Stimulated activated CD8-positive, alpha-beta memory T cell treated with anti-CD3 and anti-CD28 coated beads, Interleukin-2, amount 100 ng/mL, for 1 hour (primary cell): ENCODE data around the gene SWSAP1.
A peak's percentile ranks its signal among the peaks of the same experiment; 100 is the strongest.
"Not testable (repeated sequence)": the region's sequence is repeated elsewhere in the genome, so short reads cannot be mapped to it uniquely, and the experiment has no call there.

Experiments
- DNase-seq, 2 donors: peaks; one replicate each; pipeline ENCODE4 v3.0.0-alpha.2; 2020; ENCODE audit warnings: low read depth in 2 of 2

Gene SWSAP1

DNA sequence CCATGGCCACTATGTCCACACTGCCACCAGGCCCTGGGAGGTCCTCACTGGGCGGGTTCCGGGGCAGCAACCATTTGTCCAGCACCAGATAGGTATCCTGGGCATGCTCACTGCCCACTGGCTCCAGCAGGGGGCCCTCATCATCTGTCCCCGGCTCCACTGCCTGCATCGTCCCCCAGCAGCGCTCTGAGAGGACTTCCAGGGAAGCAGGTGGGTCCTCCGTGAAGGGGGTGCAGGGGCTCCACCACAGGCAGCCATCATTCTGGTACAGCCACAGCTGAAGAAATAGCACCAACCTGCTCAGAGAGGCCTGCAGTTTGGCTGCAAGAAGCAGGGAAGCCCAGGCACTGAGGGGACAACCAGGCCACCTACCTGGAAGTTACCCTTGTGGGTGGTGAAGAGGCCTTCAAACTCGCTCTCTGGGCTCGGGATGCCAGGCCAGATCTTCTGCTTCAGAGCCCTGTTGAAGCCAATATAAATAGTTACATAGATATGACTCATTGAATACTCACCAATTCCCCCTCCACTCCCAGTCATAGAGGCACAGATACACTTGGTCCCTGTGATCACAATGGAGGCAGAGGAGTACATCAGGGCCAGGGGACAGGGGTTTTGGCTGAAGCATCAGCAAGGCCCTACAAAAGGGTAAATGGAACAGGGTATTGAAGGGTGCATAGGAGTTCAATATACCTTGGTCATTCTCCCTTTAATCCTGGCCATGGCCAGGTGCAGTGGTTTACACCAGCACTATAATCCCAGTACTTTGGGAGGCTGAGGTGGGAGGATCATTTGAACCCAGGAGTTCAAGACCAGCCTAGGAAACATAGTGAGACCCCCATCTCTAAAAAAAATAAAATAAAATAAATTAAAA is 4.1 kb downstream of the SWSAP1 start:
- DNase-seq = no peak

DNA sequence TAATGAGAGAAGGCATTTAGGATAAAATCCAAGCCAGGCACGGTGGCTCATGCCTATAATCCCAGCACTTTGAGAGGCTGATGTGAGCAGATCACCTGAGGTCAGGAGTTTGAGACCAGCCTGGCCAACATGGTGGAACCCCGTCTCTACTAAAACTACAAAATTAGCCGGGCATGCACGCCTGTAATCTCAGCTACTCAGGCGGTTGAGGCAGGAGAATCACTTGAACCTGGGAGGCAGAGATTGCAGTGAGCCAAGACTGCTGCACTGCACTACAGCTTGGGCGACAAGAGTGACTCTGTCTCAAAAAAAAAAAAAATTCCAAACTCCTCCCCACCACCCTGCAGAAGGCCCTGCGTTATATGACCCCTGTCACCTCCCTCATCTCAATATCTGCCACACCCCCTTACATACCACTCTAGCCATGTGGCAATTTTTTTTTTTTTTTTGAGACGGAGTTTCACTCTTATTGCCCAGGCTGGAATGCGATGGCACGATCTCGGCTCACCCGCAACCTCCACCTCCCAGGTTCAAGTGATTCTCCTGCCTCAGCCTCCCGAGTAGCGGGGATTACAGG is 4.9 kb downstream of the SWSAP1 start:
- DNase-seq = not testable (repeated sequence)

DNA sequence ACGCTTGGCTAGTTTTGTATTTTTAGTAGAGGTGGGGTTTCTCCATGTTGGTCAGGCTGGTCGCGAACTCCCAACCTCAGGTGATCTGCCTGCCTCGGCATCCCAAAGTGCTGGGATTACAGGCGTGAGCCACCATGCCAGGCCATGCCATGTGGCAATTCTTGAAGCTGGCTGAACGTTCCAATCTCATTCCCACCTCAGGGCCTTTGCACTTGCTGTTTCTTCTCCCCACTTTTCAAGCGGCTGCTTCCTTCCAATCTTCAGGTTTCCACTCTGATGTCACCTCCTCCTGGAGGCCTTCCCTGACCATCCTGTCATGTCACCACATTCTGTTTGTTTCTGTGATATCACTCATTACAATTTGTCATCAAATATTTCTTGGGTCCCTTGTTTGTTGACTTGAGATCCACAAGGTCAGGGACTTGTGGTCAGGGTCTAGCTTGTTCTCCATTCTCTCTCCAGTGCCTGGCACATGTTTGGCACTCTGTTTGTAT is 5.4 kb downstream of the SWSAP1 start:
- no peak for DNase-seq

DNA sequence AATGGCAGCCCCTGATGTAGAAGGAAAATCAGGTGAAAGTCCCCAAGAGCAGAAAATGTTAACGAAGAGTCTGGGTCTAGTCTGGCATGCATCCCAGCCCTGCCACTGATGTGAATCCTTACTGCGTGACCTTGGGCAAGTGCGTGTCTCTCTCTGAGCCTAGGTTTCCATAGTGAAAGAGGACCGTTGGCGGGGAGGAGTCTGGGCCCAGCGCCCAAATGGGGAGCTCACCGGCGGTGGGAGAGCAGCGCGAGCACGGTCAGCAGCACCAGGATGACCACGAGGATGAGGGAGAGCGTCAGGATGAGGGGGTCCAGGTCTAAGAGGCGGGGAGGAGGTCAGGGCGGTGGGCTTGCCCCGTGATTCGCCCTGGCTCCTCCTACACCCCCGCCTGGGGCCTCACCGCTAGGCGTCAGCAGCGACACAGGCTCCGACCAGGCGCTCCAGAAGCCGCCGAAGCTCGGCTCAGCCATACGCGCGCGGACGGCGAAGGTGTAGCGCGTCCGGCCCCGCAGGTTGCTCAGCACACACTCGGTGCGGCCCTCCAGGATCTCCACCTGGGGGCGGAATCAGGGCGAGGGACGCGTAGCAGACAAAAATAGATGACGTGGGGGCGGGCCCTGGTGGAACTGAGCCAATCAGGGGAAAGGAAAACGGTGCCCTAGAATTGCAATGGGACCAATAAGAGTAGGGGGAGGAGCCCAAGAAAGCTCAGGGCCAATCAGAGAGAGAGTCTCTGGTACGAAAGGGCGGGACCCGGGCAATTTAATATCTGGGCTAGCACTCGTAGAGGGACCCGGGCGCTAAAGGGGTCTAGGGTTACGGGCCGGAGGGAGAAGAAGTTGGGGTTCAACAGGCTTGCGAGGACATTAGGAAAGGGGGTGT is 6.4 kb downstream of the SWSAP1 start:
- DNase-seq = peak; percentile 88 to 92

DNA sequence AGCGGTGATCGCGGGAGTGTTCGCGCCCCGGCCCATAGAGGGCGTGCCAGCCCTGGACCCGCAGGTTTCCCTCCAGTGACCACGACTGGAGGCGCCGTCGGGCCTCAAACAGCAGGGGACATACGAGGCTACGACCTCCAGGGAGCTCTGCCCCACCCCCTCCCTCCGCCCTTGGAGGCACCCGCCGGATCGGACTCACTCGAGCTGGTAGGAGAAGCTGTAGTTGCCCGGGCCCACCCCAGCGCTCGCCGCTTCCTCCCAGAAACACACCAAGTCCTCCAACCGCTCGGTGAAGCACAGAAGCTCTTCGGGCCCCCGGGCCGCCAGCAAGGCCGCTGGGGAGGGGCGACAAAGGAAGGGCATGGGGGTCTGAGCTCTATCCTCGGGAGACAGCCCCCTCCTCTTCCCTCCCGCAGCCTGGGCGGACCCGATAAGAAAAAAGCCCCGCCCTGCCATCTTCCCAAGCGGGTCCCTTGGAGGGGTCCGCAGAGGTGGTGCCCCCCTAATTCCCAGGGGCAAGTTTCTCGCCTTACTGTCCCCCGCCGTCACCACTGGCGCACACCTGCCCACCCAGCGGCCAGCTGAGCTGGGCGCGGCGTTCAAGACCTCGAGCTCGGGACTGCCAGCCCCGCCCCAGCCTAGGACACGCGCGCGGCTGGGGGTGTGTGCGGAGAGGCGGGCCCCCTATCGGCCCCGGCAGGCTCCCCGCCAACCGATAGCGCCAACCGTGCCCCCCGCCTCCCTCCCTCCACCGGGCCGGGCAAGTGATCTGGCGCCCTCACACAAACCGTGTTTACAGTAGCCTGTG is 8.6 kb downstream of the SWSAP1 start:
- no peak for DNase-seq

DNA sequence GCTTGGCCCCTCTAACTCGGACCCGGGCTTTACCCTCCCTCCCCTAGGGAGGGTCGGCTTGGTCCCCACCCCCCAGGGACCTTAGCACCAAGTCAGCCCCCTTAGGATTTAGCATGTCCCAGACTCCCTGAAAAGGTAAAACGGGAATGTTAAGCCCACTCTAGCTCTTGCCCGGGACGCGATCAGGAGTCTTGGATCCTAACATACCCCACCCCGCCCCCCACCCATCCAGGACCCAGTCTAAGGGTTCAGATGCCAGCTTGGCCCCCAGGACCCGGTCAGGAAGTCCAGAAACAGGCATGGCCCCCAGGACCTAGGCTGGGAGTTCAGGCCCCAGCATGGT is 9.2 kb downstream of the SWSAP1 start:
- DNase-seq = no peak

DNA sequence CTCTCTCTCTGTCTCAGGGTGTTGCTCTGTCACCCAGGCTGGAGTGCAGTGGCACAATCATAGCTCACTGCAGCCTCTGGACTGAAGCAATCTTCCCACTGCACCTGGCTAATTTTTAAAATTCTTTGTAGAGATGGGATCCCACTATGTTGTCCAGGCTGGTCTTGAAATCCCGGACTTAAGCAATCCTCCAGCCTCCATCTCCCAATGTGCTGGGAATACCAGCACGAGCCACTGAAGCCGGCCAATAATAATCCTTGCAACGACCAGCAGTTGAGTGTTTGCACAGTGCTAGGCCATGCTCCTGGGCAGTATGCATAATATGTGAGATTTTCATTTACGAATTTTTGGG is 10.3 kb downstream of the SWSAP1 start:
- DNase-seq = no peak

DNA sequence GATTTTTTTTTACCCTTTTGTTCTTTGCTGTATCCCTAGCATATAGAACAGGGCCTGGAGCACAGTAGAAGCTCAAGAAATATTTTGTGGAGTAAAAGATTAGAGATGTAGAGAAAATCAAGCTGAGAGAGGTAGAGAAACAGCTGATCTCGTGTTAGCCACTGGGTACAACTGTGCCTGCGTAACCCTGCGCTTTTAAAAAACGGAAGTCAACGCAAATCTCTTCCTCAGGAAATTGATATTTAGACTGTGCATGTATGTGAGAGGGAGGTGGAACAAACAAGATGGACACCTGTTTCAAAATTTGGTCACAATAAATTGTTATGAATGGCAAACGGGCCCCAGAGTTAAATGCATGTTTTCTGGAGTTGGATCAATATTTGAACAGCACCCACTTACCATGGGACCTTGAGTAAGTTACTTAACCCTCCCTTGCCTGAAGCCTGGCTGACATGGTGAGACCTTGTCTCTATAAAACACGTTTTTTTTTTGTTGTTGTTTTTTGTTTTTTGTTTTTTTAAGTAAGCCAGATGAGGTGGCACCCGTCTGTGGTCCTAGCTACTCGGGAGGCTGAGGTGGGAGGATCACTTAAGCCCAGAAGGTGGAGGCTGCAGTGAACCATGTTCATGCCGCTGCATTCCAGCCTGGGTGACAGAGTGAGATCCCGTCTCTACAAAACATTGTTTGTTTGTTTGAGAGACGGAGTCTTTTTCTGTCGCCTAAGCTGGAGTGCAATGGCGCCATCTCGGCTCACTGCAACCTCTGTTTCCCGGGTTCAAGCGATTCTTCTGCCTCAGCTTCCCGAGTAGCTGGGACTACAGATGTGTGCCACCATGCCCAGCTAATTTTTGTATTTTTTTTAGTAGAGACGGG is 12.9 kb downstream of the SWSAP1 start:
- DNase-seq = no peak

DNA sequence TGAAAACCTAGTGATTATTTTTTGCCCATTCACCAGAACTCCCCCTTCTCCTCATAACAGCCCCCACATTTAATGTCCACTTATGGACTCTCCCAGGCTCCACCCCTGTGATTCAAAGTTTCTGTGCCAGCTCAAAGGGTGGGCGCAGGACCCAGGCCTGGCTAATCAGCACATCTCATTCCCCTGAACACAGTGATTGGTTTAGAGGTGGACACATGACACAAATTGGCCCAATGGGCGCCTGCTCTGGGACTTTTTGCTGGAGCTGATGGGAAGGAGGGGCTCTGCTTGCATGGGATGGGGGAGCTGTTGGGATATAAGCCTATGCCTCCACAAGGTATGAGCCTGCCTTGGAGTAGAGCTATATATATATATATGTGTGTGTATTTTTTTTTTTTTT is 15.9 kb downstream of the SWSAP1 start:
- DNase-seq = no peak

DNA sequence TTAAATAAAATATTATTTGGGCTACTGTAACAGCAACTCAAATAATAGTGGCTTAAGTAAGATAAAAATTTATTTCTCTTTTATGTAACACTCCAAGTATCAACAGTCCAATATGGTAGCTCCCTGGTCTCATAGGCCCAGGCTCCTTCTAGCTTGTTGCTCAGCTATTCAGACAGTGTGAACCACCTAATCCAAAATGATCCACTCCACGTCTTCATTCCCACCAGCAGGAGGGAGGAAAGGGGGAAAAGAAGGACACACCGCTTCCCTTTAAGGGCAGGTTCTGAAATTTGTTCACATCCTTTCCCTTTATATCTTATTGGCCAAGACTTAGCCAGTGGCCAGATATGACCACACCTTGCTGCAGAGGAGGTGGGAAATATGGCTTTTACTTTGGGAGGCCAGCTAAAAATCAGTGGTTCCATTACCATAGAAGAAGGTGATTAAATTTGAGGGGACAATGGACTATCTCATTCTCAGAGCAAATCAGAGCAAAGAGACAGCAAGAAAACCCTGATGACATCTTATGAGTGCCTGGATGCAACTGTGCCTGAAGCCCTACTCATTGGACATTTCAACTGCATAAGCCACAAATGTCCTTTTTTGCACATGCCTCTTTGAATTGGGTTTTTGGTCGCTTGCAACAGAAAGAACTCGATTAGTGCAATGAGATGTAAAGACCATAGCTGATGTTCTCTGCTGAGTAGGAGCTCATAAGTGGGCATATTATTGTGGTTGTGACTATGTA is 16.6 kb downstream of the SWSAP1 start:
- DNase-seq = no peak

DNA sequence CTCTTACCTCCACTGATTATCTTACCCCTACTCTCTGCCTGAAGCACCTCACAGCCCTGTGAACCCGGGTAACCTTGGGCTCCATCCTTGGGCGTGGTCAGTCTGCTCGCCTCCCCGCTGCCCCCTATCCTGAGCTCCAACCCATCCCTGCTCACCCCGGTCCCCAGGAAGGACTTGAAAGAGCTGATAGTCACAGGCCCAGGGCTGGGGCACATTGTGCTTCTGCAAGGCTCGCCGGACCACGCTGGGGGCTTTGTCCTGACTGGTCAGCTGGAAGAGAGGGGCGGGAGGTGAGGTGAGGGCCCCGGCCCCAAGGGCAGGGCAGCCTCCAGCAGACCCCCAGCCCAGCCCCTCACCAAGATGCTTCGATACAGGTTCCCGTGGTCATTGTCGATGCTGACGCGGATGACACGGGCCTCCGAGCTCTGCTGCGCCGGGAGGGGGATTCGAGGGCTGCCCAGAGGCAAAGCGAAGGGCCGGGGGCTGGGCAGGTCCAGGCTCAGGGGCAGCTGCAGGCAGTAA is 22.7 kb downstream of the SWSAP1 start:
- DNase-seq = no peak

DNA sequence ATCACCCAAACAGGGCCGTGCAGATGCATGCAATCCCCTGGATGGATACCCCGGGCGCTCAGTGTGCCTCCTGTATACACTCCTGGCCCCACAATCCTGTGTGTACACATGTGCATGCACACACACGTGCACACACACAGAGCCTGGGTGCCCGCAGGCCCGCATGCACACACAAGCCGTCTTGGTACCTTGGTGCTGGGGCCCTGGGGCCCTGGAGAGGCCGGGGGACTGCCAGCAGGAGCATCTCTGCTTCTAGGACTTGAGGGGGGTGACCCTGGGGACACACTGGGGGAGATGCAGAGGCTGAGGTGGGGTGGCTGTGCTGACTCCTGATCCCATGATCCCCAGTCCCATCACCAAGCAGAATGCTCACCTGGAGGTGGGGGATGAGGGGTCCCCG is 25.2 kb downstream of the SWSAP1 start:
- DNase-seq = no peak

DNA sequence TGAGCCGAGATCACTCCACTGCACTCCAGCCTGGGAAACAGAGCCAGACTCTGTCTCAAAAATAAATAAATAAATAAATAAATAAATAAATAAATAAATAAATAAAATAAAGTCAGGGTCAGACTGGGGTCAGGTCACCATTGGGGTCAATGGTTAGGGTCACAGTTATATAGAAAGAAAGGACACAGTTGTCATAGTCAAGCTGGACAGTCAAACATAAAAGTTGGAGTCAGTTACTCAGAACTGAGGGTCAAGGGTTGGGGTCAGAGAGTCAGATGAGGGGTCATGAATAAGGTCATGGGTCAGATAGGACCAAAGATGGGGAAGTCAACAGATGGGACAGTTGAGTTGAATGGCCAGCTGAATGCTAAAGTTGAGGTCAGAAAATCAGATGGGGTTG is 26.3 kb downstream of the SWSAP1 start:
- no peak for DNase-seq

DNA sequence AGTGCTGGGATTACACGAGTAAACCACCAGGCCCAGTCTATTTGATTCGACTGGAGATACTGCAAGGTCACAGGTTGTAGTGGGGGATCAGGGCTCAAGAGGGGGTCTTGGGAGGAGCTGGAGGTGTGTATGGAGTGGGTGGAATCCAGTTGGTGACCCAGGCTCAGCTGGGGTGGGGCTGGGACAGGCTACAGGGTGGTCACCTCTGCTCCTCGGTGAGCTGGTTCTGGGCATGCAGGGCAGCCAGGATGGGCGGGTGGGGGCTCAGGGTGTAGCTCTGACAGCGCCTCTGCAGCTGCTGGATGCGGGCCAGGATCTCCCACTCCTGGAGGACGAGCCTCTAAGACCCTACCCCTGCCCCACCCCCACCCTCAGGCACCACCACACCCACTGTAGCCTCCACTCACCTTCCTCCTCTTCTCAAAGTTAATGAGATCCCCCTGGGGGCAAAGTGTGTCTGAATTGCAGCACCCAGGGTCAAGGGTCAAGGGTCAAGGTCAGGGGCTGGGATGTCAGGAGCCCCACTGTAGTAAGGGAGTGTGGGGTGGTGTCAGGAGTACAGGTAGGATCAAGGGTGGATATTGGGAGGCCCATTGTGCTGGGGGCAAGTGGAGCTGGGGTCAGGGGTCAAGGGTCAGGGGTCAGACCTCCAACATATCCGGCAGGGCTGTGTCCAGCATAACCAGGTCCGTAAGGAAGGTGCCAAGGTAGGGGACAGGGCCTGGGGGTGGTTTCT is 27.5 kb downstream of the SWSAP1 start:
- no peak for DNase-seq

DNA sequence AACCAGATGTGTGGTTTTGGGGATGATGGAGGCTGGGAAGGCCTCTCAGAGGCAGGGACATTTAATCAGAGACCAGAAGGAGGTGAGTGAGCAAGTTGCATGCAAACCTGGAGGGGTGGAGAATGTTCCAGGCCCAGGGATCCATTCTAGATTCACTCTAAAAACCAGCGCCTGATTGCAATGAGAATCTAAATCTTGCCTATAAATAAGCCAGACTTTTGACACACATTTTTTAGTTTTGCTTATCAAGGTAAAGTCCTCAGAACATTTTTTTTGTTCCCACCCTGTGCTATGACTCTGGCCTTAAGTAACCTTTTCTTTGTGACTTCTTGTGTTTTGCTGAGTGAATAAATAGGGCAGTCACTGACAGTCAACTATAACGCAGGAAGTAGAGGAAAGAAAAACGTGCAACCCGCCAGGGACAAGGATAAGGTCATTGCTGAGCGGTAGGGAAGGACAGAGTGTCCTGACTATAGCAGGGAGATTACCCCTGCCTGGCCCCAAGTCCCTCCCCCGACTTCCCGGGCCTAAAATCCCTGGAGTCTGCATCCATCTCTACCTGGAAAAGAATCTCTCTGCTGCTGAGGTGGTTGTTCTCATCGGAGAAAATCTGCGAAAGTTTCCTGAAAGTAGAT is 30.2 kb downstream of the SWSAP1 start:
- no peak for DNase-seq

DNA sequence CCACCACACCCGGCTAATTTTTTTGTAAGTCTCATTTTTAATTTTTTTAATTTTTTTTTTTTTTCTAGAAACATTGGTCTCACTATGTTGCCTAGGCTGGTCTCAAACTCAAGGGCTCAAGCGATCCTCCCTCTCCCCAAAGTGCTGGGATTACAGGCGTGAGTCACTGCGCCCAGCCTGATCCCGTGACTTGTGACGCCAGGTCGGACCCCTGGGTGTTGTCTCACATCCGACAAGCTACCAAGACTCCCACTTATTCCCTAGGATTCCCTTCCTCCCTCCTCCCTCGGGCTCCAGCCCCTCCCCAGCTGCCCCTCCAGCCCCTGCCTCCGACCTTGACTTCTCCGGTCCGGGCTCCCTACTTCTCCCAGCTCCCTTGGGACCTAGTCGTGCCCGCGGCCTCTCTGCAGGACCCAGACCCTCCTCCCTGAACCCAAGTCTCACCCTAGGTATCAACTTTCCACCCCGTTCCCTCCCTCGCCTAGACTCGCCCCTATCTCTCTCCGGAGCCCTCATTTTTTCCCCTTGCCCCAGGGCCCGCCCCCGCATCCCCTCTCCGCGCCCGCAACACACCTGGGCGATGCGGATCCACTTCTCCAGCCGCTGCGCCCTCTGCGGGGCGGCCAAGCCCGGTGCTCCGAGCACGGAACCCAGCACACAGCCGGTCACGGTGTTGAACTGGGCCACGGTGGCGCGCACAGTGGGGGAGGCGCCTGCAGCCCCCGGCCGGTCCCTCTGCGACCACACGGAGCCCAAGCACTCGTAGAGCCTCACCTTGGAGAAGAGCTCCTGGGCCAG is 31.6 kb downstream of the SWSAP1 start:
- no peak for DNase-seq

DNA sequence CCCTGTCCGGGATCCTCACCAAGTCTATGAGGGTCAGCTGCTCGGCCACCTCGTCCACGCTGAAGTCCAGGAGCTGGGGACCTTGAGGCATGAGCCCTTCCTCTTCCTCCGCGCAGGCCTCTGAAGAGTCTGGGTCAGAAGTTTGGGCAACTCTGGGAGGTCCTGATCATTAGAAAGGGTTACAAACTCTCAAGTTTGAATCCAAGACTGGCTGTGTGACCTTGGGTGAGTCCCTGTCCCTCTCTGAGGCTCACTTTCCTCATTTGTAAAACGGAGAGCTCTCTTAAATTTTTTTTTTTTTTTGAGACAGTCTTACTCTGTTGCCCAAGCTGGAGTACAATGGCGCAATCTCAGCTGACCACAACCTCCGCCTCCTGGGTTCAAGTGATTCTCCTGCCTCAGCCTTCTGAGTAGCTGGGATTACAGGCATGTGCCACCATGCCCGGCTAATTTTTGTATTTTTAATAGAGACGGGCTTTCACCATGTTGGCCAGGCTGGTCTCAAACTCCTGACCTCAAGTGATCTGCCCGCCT is 32.3 kb downstream of the SWSAP1 start:
- not testable (repeated sequence) for DNase-seq
